GM21737 (cell line): ENCODE data around the gene XRCC2.

ENCODE experiments used
- ATAC-seq: cut with Tn5 transposase; IDR thresholded peaks from one replicate; pipeline ENCODE4 v1.9.1; 2021; ENCODE audit warnings: mild to moderate bottlenecking, moderate library complexity; ENCODE audit not compliant: unreplicated experiment

Gene XRCC2

DNA sequence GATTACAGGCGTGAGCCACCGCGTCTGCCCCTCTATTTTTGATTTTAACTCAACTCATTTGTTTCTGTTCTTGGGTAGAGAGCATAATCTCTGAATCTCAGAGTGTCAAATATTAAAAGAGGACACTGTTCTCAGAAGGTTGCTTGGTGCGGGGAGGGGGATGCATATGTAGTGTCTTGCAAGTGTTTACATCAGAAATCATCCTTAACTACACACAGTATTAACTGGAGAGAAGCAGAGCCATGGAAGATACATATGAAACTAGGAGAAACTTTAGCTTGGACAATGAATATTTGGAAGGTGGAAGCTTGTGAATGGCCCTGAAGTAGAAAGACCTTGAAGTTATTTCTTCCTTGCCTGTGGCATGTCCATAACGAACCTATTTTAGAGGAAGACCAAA lies 57.5 kb downstream of the XRCC2 start:
- no peak for ATAC-seq

DNA sequence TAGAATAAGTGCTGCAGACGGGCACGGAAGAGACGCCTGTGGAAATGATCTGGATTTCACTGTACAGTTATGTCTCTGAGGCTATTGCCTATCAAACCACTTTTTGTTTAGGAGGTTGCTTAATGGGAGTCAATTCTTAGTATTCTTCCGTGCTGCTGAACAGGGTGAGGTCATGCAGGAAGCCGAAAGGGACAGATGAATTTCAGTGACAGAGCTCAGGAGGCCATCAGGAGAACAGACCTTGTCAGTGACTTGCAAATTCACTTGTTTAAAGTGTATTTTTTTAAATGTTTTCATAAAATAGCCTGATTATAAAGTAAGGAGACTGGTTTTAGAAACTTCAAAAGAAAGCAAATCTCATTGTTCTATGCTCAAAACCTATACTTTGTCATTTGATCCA lies 58.9 kb downstream of the XRCC2 start:
- ATAC-seq, result no peak

- ATAC-seq, result no peak
These were observed 60.8 kb downstream of the XRCC2 start for GRCh38 chr7:152615031-152615741.

GRCh38 chr7:152608656-152609055 lies 67.3 kb downstream of the XRCC2 start:
- ATAC-seq, result no peak

DNA sequence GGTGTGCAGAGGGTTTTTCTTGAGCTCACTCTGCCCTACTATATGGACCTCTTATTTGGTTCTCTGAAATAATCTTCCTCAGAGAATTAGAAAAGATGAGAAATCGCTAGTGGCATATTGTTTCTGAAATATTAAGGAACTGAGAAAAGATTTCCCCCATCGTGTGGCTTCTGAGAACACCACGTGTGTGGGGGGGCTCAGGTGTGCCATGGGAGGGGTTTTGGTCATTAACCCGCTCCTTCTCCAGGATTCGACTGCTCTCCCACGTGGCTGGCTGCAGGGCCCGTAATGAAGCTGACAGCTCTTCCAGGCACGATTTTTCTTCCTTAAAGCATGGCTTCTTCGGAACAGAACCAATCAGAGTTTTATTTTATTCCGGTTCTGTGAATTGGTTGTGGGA lies 67.7 kb downstream of the XRCC2 start:
- no peak for ATAC-seq

DNA sequence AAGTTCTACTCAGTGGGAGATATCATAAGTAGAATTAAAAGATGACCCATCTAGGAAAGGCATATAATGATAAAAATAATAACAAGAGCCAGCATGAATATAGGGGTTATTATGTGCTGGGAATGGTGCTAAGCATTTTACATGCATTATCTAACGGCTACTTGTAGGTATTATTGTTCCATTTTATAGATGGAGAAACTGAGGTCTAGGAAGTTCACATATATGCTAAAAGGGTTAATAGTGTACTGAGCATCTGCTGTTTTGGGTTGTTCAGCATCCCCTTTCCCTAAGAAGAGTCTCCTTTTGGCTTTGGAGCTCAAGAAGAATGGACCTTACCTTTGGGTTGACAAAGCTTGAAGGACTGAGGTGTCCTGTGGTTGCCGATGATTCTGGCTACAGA lies 68.9 kb downstream of the XRCC2 start:
- ATAC-seq, result no peak

DNA sequence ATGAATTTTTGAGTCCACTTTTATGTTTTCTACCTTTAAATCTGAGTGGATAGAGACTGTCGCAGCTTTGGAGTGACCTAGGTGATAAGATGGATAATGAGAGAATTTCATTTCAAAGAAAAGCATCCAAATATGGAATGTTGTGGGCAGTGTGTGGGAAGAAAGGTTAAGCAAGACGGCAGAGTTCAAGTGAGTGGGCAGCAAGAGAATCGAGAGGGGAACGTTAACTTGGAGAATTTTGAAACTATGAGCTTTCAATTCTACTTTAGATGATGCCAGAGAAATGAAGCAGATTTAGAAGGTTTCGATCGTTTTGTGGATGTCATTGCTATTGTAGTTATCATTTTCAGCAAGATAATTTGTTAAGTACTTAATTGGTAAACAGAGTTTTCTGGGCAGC lies 73.0 kb downstream of the XRCC2 start:
- ATAC-seq, result no peak

DNA sequence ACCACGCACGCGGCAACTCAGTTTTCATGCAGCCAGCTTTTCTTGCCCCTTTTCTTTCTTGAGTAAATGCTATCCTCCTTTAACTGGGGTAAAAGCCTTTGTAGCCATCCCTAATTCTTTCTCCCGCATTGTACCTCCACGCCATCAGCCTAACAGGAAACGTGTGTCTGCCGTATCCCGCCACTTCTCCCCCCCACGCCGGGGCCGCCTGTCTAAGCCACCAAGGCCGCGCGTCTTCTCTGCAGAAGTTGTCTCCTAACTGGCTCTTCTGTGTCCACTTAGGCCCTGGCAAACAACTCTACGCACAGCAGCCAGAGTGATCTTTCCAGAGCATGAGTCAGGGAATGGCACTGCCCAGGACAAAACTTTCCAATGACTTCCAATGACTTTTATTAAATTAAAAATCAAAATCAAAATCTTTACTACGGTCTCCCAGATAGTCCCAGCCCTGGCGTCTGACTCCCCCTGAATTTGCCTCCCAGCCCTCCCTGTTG lies 74.6 kb downstream of the XRCC2 start:
- no peak for ATAC-seq

GRCh38 chr7:152600266-152600665 lies 75.7 kb downstream of the XRCC2 start:
- no peak for ATAC-seq

DNA sequence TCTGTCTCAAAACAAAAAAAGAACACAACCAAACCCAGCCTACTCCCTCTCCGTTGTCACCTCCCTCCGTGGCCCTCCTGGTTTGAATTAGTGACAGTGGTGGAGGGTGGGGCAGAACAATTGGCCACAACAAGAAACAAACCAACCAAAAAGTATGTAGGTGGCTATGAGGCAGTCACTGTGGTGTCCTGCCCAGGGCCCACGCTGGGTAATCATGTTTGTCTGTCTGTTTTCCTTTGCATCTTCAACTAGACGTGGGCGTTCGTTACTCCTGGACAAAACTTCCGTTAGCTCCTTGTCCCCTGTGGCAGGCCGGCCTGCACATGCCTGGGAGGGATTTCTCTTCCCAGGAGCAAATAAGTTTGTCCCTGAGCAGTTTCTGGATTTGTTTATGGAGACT lies 78.4 kb downstream of the XRCC2 start:
- ATAC-seq, result no peak

DNA sequence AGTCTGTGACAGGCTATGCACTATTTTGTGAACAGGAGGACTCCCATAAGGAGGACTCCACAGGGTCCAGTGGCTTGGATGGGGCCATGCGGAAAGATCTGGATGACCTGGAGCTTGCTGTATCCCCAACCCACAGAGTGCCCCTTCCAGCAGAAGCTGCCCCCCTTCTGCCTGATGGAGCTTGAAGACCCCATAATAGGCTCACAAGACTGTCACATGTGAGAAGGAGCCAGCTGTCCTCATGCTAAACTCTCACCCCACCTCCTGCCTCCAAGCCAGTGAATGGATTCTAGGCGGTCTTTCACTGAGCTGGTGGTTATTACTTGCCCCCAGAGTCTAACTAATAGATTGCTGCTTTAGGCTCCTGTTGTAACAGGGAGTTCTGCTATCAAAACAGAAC lies 79.1 kb downstream of the XRCC2 start:
- no peak for ATAC-seq
